Activated T-cell treated with anti-CD3 and anti-CD28 coated beads, Interleukin-2, amount 50 U/mL, for 48 hours (primary cell): ENCODE measurements around the gene HSPB6.

Experiments used
- DNase-seq, 2 experiments: peaks; one replicate each; pipeline ENCODE4 v3.0.0-alpha.2; 2020

Gene HSPB6

GRCh38 chr19:35744430-35745327, 12.2 kb downstream of the HSPB6 start:
- DNase-seq = peak; percentile 95 to 96

DNA sequence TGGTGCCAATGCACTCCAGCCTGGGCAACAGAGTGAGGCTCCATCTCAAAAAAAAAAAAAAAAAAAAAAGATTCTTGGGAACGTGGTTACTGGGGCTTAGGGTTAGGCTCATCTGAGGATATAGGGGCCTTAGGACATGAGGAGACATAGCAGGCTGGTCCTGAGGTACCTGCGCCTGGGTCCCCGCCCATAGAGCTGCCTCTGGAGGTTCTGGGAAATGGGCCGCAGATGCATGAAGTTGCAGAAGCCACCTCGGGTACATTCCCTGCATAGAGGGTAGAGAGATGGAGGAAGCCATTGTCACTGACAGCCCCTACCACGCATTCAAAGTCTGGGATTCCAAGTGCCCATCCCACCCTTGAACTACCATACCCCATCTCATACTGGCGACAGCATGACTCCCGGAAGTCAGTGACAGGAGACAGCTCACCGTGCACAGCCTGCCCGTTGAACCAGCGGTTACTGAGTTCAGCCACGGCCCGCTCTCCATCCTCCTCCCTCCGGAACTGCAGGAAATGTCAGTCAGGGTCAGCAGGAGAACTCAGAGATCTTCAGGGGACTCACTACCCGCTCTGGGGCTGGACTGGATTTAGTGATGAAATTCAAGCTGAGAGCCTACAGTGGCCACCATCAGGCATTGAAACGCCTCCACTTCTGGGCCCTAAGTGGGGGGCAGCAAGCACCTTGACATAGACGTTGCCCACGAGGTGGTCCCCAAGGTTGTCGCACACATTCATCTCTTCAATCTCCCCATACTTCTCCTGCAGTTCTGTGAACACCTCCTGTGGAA, 13.0 kb downstream of the HSPB6 start:
- DNase-seq = no peak

DNA sequence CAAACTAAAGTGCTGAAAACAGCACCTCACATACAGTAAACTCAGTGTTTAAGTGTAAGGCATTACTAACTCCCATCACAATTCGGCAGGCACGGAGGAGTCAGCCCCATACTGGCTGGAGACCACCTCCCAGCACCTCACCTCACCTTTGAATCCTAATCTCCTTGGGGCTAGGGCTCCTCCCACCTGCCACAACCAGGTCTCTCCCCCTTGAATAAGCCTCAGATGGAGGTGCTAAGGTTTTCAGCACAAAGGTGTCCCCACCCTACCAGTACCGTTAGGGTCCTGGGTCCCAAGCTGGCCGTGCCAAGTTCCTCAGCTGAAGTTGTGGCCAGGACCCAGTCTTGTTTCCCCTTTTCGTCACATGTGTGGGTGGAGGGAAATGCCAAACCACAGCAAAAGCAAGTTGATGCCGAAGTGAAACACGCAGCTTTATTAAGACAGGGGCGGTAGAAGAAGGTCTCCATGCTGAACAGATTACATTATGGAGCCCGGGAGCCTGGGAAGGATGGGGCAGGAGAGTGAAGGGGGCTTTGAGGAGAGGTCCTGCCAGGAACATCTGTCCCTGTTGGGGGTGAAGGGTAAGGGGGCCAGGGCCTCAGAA, 14.6 kb downstream of the HSPB6 start, which contains the start of gene IGFLR1:
TSS of gene IGFLR1 (minus strand) at position 332 of the 604 bp plus-strand sequence. CDS start 1,272 bp downstream, outside the sequence.
- peak; percentile 83 to 84 for DNase-seq

DNA sequence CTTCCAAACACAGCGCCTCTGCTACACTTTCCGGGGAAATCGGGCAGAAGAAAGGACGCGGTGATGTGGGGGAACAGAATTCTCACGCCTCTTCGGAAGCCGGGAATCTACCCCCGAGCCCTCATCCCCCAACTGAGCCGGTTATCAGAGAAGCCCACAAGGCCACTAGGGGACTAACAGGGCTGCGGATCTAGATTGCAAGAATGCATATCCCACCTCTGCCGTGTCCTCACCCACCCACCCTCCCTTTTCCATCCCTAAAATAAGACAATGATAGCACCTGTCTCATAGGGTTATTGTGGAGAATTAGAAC, 15.7 kb downstream of the HSPB6 start:
- DNase-seq = no peak

- peak; percentile 97 for DNase-seq
These were observed 16.2 kb downstream of the HSPB6 start for GRCh38 chr19:35740423-35741202.

DNA sequence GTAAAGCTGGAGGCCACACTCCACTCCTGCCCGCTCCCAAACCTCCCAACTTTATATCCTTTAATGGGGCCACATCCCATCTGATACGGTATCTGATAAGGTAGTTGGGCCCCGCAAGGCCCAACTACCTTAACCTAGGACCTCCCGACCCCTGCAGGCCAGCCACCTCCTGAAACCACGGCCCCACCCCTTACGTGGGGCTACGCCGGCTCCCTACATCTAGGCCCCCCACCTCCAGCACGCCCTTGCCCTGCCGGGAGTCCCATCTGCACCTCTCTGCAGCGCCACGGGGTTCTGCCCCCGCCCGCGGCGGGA, 16.8 kb downstream of the HSPB6 start:
- DNase-seq = no peak

GRCh38 chr19:35739275-35740107, 17.3 kb downstream of the HSPB6 start:
- DNase-seq = no peak

DNA sequence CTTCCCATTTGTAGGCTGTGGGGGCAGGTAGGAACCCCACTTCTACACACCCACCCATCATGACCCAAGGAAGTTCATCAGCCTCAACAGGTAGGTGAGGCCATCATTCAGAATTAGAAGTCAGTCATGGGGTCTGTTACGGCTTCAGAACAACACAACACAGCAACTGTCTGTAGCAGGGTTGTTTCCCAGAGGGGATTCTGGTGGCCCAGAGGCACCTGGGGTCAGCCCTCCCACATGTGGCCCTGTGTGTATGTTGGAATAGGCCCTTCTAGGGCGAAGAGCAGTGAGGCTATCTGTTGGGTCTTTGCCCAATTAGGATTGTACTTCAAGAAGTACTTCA, 18.0 kb downstream of the HSPB6 start:
- DNase-seq = no peak

DNA sequence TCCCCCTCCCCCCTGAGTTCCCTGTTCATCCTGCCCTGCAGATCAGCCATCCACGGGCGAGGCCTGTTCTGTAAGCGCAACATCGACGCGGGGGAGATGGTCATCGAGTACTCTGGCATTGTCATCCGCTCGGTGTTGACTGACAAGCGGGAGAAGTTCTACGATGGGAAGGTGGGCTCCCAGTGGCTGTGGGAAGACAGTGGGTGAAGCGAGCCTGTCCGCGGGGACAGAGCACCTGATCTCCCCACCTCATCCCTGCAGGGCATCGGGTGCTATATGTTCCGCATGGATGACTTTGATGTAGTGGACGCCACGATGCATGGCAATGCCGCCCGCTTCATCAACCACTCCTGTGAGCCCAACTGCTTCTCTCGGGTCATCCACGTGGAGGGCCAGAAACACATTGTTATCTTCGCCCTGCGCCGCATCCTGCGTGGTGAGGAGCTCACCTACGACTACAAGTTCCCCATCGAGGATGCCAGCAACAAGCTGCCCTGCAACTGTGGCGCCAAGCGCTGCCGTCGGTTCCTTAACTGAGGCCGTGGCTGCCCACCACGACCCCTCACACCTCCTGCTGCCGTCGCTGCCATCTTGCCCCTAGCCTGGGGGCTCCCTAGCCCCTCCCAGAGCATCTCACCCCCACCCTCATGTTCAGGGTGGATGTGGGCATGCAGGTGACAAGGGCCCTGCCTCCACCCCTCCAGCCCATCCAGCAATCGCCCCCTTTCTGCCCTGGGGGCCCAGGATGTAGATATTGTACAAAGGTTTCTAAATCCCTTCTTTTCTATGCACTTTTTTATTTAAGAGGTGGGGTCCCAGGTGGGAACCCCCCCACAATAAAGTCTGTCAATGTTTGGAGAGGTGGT, 18.6 kb downstream of the HSPB6 start:
- no peak for DNase-seq

DNA sequence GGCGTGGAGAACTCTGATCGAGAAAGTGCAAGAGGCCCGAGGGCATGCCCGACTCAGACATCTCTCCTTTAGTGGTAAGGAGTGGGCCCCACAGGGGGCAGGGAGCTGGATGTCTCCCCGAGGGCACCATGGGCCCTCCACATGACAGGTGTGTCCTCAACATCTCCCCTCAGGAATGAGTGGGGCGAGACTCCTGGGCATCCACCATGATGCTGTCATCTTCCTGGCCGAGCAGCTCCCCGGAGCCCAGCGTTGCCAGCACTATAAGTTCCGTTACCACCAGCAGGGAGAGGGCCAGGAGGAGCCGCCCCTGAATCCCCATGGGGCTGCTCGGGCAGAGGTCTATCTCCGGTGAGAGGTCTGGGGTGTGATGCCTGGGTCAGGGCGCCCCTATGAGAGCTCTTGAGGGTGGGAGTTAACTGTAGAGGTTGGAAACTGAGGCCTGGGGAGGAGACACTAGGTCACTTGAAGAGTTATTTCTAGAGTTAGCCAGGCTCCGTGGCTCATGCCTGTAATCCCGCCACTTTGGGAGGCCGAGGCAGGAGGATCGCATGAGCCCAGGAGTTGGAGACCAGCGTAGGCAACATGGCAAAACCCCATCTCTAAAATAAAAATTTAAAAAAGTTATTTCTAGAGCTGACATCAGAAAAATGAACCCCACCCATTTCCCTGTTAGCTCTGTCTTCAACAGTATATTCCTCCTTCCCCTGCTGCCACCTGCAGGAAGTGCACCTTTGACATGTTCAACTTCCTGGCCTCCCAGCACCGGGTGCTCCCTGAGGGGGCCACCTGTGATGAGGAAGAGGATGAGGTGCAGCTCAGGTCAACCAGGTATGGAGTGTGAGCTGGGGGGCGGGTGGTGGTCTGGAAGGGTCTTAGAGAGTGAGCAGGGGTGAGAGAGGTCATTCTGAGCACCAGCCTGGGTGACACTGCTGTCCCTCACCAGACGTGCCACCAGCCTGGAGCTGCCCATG, 19.6 kb downstream of the HSPB6 start:
- peak in 1 of 2 experiments; percentile 51 for DNase-seq

GRCh38 chr19:35734889-35735288, 21.9 kb downstream of the HSPB6 start:
- DNase-seq = no peak

GRCh38 chr19:35734273-35734672, 22.6 kb downstream of the HSPB6 start:
- DNase-seq = no peak

- no peak for DNase-seq
These were observed 23.4 kb downstream of the HSPB6 start for GRCh38 chr19:35733180-35734125.

GRCh38 chr19:35732540-35733179, 24.2 kb downstream of the HSPB6 start:
- DNase-seq = no peak

- DNase-seq = no peak
These were observed 24.9 kb downstream of the HSPB6 start for GRCh38 chr19:35731779-35732405.

- no peak for DNase-seq
These were observed 25.5 kb downstream of the HSPB6 start for GRCh38 chr19:35731353-35731752.

DNA sequence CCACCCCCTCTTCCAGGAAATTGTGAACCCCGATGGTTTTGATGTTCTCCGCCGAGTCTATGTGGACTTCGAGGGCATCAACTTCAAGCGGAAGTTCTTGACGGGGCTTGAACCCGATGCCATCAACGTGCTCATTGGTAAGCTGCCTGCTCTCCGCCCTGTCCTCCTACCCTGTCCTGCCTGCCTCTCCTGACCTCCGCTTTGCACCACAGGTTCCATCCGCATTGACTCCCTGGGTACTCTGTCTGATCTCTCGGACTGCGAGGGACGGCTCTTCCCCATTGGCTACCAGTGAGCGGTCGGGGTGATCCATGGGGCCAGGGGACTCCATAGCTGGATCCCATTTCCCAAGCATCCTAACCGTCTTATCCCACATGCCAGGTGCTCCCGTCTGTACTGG, 26.5 kb downstream of the HSPB6 start:
- DNase-seq = no peak

GRCh38 chr19:35729763-35730162, 27.1 kb downstream of the HSPB6 start:
- DNase-seq = no peak
